Limb (tissue), 2 donors: Measurements from ENCODE around the gene ATF7.
A peak's percentile ranks its signal among the peaks of the same experiment; 100 is the strongest.
"Not testable (repeated sequence)": the region's sequence is repeated elsewhere in the genome, so short reads cannot be mapped to it uniquely, and the experiment has no call there.

ENCODE experiments used
- DNase-seq, 2 donors: peaks; one replicate each; pipeline ENCODE4 v3.0.0-alpha.2; 2016; ENCODE audit errors: extremely low spot score in 2 of 2

The ATF7 gene

GRCh38 chr12:53567961-53568808 lies 58.0 kb downstream of the ATF7 start:
- no peak for DNase-seq

- DNase-seq = not testable (repeated sequence)
Observed at GRCh38 chr12:53565376-53565775, 60.8 kb downstream of the ATF7 start.

GRCh38 chr12:53564941-53565340 lies 61.2 kb downstream of the ATF7 start:
- no peak for DNase-seq

GRCh38 chr12:53564278-53564677 lies 61.9 kb downstream of the ATF7 start:
- DNase-seq = no peak

GRCh38 chr12:53563452-53564028 lies 62.6 kb downstream of the ATF7 start:
- no peak for DNase-seq

- DNase-seq = no peak
Observed at GRCh38 chr12:53561590-53561953, 64.6 kb downstream of the ATF7 start.

- no peak for DNase-seq
Observed at GRCh38 chr12:53560912-53561589, 65.1 kb downstream of the ATF7 start.

GRCh38 chr12:53560351-53560750 lies 65.8 kb downstream of the ATF7 start:
- DNase-seq = peak in 1 of 2 donors; percentile 40

- no peak for DNase-seq
Observed at GRCh38 chr12:53558631-53559030, 67.6 kb downstream of the ATF7 start.

- no peak for DNase-seq
Observed at GRCh38 chr12:53552361-53553327, 73.5 kb downstream of the ATF7 start.

- no peak for DNase-seq
Observed at GRCh38 chr12:53551889-53552291, 74.3 kb downstream of the ATF7 start.

GRCh38 chr12:53550595-53550994 lies 75.6 kb downstream of the ATF7 start:
- DNase-seq = no peak

GRCh38 chr12:53550131-53550530 lies 76.1 kb downstream of the ATF7 start:
- not testable (repeated sequence) for DNase-seq

- not testable (repeated sequence) for DNase-seq
Observed at GRCh38 chr12:53548354-53548753, 77.8 kb downstream of the ATF7 start.

GRCh38 chr12:53543539-53543938 lies 82.6 kb downstream of the ATF7 start:
- DNase-seq = peak; percentile 69 to 71

GRCh38 chr12:53539526-53539925 lies 86.7 kb downstream of the ATF7 start:
- no peak for DNase-seq

- no peak for DNase-seq
Observed at GRCh38 chr12:53538209-53538689, 87.9 kb downstream of the ATF7 start.

- DNase-seq = no peak
Observed at GRCh38 chr12:53536962-53537361, 89.2 kb downstream of the ATF7 start.

GRCh38 chr12:53533471-53533870 lies 92.7 kb downstream of the ATF7 start:
- DNase-seq = no peak

- DNase-seq = no peak
Observed at GRCh38 chr12:53532524-53533445, 93.4 kb downstream of the ATF7 start.
